RWPE1 (cell line): ENCODE measurements around the gene DHX34.
"Not testable (repeated sequence)": the region's sequence is repeated elsewhere in the genome, so short reads cannot be mapped to it uniquely, and the experiment has no call there.

Source experiments
- CTCF ChIA-PET: fragments of 350-600 bp; sonication (Branson Sonifier 250); formaldehyde crosslinking; extraction: SDS; loops from one replicate; lab custom pipeline; 2021; lab: Yijun Ruan, JAX
- POLR2A ChIA-PET: fragments of 400-600 bp; formaldehyde crosslinking; extraction: SDS; loops from one replicate; lab custom pipeline; 2020; ENCODE audit warnings: antibody characterized with exemption; ENCODE audit not compliant: low non-redundant PET; lab: Yijun Ruan, JAX
- DNase-seq: peaks from one replicate; pipeline ENCODE4 v3.0.0; 2012; ENCODE audit warnings: low spot score
- H3K27ac ChIP-seq: fragments of 450-650 bp; 2 replicates; pipeline ENCODE4 v1.5.1; 2017
- TF ChIP-seq, protein P1 (sequence below): fragments of 450-650 bp; conservative IDR thresholded peaks from 2 replicates; pipeline ENCODE4 v1.5.1; 2017; ENCODE audit warnings: low read depth, mild to moderate bottlenecking

DHX34 gene

DNA sequence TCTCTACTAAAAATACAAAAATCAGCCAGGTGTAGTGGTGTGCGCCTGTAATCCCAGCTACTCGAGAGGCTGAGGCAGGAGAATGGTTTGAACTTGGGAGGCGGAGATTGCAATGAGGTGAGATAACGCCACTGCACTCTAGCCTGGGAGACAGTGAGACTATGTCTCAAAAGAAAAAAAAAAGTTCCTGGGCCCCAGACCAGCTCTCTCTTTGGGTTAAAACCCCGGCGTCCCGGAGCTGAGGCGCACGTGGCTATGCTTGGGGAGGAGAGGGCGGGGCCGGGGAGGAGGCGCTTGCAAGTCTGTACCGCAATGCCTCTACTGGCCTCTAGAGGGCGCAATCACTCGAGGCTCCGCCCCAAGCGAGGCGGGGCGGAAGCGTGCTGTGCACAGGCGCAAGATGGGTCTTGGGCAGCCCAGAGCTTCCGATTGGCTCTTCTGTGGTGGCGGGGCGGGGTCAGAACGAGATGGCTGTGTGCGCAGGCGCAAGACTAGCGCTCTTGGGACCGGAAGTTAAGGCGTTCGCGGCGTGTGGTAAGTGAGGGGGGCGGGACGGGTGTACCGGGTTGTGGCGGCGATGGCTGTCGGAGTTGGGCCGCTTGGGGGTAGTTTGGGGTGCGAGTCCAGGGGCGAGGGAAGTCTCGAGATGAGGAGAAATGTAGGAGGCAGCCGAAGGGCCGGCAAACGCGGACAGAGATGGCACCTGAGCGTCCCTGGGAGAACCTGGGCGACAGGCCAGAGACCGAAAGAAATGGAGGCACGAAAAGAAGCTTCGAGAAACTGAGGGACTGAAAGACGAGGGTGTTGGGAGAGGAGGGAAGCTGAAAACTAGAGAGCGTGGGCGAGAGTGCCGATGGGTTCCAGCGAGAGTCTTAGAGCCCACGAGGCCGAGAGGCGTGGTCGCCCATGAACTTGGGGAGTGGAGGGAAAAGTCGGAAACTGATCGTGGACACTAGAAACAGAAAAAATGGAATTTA, at the start of gene DHX34:
DHX34 (plus strand) TSS at position 497 of the 977 bp plus-strand sequence. CDS start 3,716 bp downstream, outside the sequence.
- TF ChIP-seq, protein P1, sequence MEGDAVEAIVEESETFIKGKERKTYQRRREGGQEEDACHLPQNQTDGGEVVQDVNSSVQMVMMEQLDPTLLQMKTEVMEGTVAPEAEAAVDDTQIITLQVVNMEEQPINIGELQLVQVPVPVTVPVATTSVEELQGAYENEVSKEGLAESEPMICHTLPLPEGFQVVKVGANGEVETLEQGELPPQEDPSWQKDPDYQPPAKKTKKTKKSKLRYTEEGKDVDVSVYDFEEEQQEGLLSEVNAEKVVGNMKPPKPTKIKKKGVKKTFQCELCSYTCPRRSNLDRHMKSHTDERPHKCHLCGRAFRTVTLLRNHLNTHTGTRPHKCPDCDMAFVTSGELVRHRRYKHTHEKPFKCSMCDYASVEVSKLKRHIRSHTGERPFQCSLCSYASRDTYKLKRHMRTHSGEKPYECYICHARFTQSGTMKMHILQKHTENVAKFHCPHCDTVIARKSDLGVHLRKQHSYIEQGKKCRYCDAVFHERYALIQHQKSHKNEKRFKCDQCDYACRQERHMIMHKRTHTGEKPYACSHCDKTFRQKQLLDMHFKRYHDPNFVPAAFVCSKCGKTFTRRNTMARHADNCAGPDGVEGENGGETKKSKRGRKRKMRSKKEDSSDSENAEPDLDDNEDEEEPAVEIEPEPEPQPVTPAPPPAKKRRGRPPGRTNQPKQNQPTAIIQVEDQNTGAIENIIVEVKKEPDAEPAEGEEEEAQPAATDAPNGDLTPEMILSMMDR: peak; percentile 96
- ChIA-PET CTCF (interaction anchor here (0.6 to 2.1 kb wide), 26 partner anchors 9 to 154 kb away, joined by 3 to 9 read pairs (median 4); no protein-coding TSS in a partner anchor), POLR2A (interaction anchor here (0.5 to 0.6 kb wide), 2 partner anchors 10 to 1893 kb away, joined by 3 to 7 read pairs; no protein-coding TSS in a partner anchor)
- H3K27ac ChIP-seq: peak within 1 kb of the TSS; percentile 64
- peak; percentile 100 for DNase-seq

DNA sequence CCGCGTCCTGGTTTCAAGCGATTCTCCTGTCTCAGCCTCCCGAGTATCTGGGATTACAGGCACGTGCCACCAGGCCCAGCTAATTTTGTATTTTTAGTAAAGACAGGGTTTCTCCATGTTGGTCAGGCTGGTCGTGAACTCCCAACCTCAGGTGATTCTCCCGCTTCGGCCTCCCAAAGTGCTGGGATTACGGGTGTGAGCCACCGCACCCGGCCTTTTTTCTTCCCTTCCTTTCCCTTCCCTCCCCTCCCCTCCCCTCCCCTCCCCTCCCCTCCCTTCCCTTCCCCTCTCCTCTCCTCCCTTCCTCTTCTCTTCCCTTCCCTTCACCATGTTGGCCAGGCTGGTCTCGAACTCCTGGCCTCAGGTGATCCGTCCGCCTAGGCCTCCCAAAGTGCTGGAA, 48.2 kb upstream of the DHX34 start:
- DNase-seq, POLR2A ChIA-PET, CTCF ChIA-PET, H3K27ac ChIP-seq: not testable (repeated sequence)

DNA sequence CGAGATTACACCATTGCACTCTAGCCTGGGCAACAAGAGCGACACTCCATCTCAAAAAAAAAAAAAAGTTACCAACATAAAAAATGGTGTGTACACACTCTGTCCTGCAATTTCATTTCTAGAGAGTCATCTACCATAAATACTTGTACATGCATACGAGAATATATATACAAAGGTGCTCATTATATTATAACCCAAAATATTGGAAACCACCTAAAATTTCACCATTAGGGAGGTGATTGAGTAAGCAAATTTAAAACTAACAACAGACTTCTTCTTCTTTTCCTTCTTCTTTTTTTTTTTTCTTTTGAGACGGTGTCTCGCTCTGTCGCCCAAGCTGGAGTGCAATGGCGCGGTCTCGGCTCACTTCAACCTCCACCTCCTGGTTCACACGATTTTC, 46.9 kb upstream of the DHX34 start:
- CTCF ChIA-PET: interaction anchor here (0.7 kb wide), 1 partner anchor 710 kb away, joined by 5 read pairs; no protein-coding TSS in a partner anchor
- no peak overlapping the region for H3K27ac ChIP-seq
- POLR2A ChIA-PET: no interaction called here
- TF ChIP-seq, protein P1: no peak
- DNase-seq: no peak

GRCh38 chr19:47303966-47304365, 45.1 kb upstream of the DHX34 start:
- POLR2A ChIA-PET: no interaction called here
- no peak for DNase-seq
- H3K27ac ChIP-seq: no peak overlapping the region
- TF ChIP-seq, protein P1: no peak
- CTCF ChIA-PET: interaction anchor here (0.6 kb wide), 1 partner anchor 193 kb away, joined by 9 read pairs; no protein-coding TSS in a partner anchor

GRCh38 chr19:47305309-47305751, 43.8 kb upstream of the DHX34 start:
- ChIA-PET CTCF (interaction anchor here (0.6 to 1.2 kb wide), 4 partner anchors 27 to 391 kb away, joined by 3 read pairs; partner anchors contain the start of gene DHX34), POLR2A (no interaction called here)
- DNase-seq: peak; percentile 68
- H3K27ac ChIP-seq: peak overlapping the region; percentile 30; the same call in 1 of the 2 replicates
- TF ChIP-seq, protein P1: peak; percentile 95

GRCh38 chr19:47306303-47306702, 42.8 kb upstream of the DHX34 start:
- DNase-seq: no peak
- CTCF ChIA-PET: no interaction called here
- TF ChIP-seq, protein P1: no peak
- no peak overlapping the region for H3K27ac ChIP-seq
- POLR2A ChIA-PET: no interaction called here
